GM10248 (cell line): Measurements from ENCODE around the gene DYSF.

ENCODE experiments used
- CTCF ChIA-PET: fragments of 300-600 bp; sonication (Branson Sonifier 250); formaldehyde crosslinking; extraction: SDS; loops from one replicate; lab custom pipeline; 2021; ENCODE audit warnings: antibody characterized with exemption; lab: Yijun Ruan, JAX
- POLR2A ChIA-PET: fragments of 350-650 bp; sonication (Branson Sonifier 250); formaldehyde crosslinking; extraction: SDS; loops from one replicate; lab custom pipeline; 2020; ENCODE audit warnings: antibody characterized with exemption; lab: Yijun Ruan, JAX
- DNase-seq: peaks from one replicate; pipeline ENCODE4 v3.0.0; 2012; ENCODE audit errors: extremely low spot score
- TF ChIP-seq, protein P1 (sequence below): IDR thresholded peaks from 2 replicates; pipeline ENCODE4 v1.5.1; 2012; ENCODE audit warnings: mild to moderate bottlenecking, low read depth; ENCODE audit errors: extremely low read depth, missing control alignments, control extremely low read depth

Gene DYSF

DNA sequence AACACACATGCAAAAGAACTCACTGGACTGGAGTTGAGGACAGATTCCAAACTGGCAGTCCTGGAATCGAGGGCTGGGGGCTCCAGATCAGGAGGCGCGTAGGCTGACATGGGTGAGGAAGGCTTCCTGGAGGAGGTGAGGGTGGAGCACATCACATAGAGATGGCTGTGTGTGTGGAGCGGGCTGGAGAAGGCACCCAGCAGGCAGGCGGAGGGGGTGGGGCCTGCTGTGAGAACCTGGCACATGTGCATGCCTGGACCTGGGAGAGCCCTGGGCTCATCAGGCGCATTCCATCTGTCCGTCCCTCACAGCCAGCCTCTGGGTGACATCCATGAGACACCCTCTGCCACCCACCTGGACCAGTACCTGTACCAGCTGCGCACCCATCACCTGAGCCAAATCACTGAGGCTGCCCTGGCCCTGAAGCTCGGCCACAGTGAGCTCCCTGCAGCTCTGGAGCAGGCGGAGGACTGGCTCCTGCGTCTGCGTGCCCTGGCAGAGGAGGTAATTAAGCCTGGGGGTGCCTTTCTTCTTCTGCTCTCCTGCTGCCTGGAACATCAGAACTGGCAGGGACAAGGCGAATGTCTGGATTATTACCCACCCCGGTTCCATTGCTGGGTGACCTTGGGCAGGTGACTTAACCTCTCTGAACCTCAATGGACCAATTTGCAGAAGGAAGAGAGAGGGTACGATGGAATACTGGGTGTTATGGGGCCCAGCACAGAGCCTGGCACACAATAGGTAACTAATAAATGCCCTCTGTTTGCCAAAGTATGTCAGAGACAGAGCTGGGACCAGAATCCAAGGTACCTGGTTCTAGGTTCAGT, 108.3 kb downstream of the DYSF start:
- CTCF ChIA-PET: interaction anchor here (1.2 to 1.7 kb wide), 2 partner anchors 10 to 577 kb away, joined by 3 read pairs; no protein-coding TSS in a partner anchor
- POLR2A ChIA-PET: no interaction called here
- TF ChIP-seq, protein P1, sequence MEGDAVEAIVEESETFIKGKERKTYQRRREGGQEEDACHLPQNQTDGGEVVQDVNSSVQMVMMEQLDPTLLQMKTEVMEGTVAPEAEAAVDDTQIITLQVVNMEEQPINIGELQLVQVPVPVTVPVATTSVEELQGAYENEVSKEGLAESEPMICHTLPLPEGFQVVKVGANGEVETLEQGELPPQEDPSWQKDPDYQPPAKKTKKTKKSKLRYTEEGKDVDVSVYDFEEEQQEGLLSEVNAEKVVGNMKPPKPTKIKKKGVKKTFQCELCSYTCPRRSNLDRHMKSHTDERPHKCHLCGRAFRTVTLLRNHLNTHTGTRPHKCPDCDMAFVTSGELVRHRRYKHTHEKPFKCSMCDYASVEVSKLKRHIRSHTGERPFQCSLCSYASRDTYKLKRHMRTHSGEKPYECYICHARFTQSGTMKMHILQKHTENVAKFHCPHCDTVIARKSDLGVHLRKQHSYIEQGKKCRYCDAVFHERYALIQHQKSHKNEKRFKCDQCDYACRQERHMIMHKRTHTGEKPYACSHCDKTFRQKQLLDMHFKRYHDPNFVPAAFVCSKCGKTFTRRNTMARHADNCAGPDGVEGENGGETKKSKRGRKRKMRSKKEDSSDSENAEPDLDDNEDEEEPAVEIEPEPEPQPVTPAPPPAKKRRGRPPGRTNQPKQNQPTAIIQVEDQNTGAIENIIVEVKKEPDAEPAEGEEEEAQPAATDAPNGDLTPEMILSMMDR: no peak
- no peak for DNase-seq

GRCh38 chr2:71562518-71562917, 109.2 kb downstream of the DYSF start:
- TF ChIP-seq, protein P1: no peak
- DNase-seq: no peak
- ChIA-PET POLR2A (no interaction called here), CTCF (interaction anchor here (0.9 kb wide), 1 partner anchor 1325 kb away, joined by 3 read pairs; no protein-coding TSS in a partner anchor)

DNA sequence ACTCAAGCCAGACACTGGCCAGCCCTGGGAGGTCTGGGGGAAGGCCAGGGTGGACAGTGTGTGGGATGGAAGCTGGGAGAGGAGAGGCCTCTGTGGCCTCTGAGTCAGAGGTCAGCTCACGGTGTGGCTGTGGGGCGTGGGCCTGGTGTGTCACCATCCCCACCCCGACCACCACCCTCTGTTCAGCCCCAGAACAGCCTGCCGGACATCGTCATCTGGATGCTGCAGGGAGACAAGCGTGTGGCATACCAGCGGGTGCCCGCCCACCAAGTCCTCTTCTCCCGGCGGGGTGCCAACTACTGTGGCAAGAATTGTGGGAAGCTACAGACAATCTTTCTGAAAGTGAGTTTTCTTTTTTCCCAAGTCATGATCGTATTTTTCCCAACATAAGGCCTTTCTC, 110.5 kb downstream of the DYSF start:
- ChIA-PET POLR2A (no interaction called here), CTCF (no interaction called here)
- DNase-seq: no peak
- TF ChIP-seq, protein P1: no peak

- TF ChIP-seq, protein P1: no peak
- POLR2A ChIA-PET: interaction anchor here (0.6 kb wide), 2 partner anchors 11 to 199 kb away, joined by 3 read pairs; no protein-coding TSS in a partner anchor
- CTCF ChIA-PET: interaction anchor here (1.1 to 1.7 kb wide), 2 partner anchors 11 to 17 kb away, joined by 3 to 6 read pairs; no protein-coding TSS in a partner anchor
- DNase-seq: no peak
Measured at GRCh38 chr2:71564361-71564760, 111.0 kb downstream of the DYSF start.

DNA sequence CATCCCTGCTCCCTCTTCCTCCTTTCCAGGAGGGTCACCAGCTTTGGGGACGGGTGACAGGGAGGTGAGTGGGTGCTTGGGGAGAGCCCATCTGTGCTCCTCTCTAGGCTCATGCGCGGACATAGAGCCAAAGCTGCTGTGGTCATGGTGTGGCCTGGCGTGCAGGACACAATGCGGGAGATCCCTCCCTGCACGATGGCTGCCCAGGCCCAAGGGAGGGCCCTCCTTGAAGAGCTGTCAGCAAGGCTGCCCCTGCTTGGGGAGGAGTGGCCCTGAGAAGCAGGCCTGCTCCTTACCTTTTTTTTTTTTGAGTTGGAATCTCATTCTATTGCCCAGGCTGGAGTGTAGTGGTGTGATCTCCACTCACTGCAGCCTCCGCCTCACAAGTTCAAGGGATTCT, 111.4 kb downstream of the DYSF start:
- ChIA-PET CTCF (interaction anchor here (1.1 to 1.7 kb wide), 2 partner anchors 11 to 17 kb away, joined by 3 to 6 read pairs; no protein-coding TSS in a partner anchor), POLR2A (interaction anchor here (0.6 kb wide), 2 partner anchors 10 to 199 kb away, joined by 3 read pairs; no protein-coding TSS in a partner anchor)
- TF ChIP-seq, protein P1: no peak
- DNase-seq: no peak

- ChIA-PET POLR2A (no interaction called here), CTCF (interaction anchor here (1.2 kb wide), 1 partner anchor 9 kb away, joined by 4 read pairs; no protein-coding TSS in a partner anchor)
- TF ChIP-seq, protein P1: no peak
- no peak for DNase-seq
Measured at GRCh38 chr2:71566372-71566771, 113.0 kb downstream of the DYSF start.
